Stimulated activated memory B cell treated with anti-CD40 and anti-IgM and Interleukin-4, amounts not matched to agents 10 μg/mL and 1 μg/mL and 100 μg/mL, for 72 hours (primary cell): ENCODE measurements around the gene CHPF.

Experiments
- ATAC-seq: fragments of 150-1000 bp; cut with Tn5 transposase; 2 replicates; pipeline ENCODE4 v1.10.0; 2021
- H3K27ac Mint-ChIP-seq: one replicate; pipeline ENCODE4 v1.8.0; 2022; ENCODE audit warnings: mild to moderate bottlenecking, mixed read lengths
- H3K27me3 Mint-ChIP-seq: one replicate; pipeline ENCODE4 v1.8.0; 2022; ENCODE audit warnings: mixed read lengths
- H3K36me3 Mint-ChIP-seq: one replicate; pipeline ENCODE4 v1.8.0; 2022; ENCODE audit warnings: mixed read lengths
- H3K4me1 Mint-ChIP-seq: one replicate; pipeline ENCODE4 v1.8.0; 2022; ENCODE audit warnings: mixed read lengths
- H3K4me3 Mint-ChIP-seq: one replicate; pipeline ENCODE4 v1.8.0; 2022; ENCODE audit warnings: mild to moderate bottlenecking, moderate library complexity, mixed read lengths
- H3K9me3 Mint-ChIP-seq: one replicate; pipeline ENCODE4 v1.8.0; 2022; ENCODE audit warnings: mixed read lengths

CHPF gene

DNA sequence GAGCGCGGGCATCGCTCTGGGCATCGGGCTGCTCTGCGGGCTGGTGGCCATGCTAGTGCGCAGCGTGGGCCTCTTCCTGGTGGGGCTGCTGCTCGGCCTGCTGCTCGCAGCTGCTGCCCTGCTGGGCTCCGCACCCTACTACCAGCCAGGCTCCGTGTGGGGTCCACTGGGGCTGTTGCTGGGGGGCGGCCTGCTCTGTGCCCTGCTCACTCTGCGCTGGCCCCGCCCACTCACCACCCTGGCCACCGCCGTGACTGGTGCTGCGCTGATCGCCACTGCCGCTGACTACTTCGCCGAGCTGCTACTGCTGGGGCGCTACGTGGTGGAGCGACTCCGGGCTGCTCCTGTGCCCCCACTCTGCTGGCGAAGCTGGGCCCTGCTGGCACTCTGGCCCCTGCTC lies 4.0 kb upstream of the CHPF start:
- Mint-ChIP-seq H3K9me3 (no peaks in the 10 kb centered on the region), H3K27ac (no peak overlapping the region), H3K36me3 (no peaks in the 10 kb centered on the region), H3K4me3 (no peak overlapping the region), H3K27me3 (peaks cover 83% of the 10 kb centered on the region), H3K4me1 (peaks cover 27% of the 10 kb centered on the region)
- ATAC-seq, result no peak

DNA sequence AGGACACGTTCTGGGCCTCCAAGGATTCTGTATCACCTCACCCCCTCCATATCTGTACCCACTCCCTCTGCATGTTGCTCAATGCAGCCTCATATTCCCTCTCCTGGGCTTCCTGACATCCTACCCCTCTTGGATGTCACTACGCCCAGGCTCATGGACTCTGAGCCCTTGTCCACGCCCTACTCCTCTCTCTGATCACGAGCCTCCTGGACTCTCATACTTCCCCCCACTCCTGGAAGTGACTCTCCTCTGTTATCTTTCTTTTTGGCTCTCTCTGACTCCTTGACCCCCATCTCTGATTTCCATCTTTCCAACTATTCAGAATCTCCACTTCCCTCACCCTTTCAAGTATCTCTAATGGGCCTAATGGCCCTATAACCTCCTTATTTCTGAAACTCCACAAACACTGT lies 2.3 kb upstream of the CHPF start:
- Mint-ChIP-seq H3K27me3 (peaks cover 75% of the 10 kb centered on the region), H3K27ac (no peak overlapping the region), H3K4me3 (no peak overlapping the region), H3K4me1 (peaks cover 24% of the 10 kb centered on the region), H3K36me3 (no peaks in the 10 kb centered on the region), H3K9me3 (no peaks in the 10 kb centered on the region)
- no peak for ATAC-seq

DNA sequence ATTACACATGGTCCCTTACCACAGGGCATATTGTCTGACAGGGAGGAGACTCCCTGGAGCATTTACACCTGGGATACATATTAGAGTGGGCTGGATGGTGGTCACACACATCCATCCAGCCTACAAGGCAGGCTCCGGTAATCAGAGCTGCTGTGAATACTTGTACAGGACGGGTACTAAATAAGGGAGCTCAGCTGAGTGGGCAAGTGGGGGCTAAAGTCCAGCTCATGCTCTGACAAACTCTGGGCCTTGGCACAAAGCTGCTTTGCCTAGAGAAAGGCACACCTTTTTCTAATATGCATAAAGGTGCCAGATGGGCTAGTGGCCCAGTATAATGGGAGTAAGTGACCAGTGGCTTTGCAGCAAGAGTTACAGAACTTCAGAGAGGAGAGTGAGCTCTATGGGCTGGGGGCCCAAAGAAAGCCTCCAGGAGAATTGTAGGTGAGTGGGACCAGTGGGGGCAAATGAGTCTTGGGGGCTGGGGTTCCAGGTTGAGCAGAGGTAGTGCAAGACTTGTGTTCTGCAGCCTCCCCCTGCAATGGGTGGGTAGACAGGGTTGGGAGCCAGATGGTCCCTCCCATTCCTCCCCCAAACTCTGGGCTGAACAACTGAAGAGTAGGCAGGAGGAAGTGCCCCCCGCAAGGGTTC lies 1.8 kb upstream of the CHPF start:
- no peak overlapping the region for H3K4me3 Mint-ChIP-seq

DNA sequence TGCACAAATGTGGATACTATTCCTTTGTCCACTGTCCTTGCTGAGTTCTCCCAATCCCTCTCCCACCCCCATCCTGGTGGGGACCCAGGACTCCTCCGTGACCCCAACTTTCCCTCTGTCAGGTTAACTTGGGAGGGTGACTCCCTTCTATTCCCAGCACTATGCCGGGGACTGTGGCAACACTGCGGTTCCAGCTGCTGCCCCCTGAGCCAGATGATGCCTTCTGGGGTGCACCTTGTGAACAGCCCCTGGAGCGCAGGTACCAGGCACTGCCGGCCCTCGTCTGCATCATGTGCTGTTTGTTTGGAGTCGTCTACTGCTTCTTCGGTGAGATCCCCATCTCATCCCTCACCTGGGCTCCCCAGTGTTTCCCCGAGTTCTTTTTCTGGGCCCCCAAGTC lies 958 bp upstream of the CHPF start:
- H3K4me3 Mint-ChIP-seq, result peak overlapping the region; percentile 79
- H3K4me1 Mint-ChIP-seq, result peaks cover 20% of the 10 kb centered on the region
- peaks cover 6% of the 10 kb centered on the region for H3K36me3 Mint-ChIP-seq
- H3K27me3 Mint-ChIP-seq, result peaks cover 76% of the 10 kb centered on the region
- no peaks in the 10 kb centered on the region for H3K9me3 Mint-ChIP-seq
- no peak overlapping the region for H3K27ac Mint-ChIP-seq
- ATAC-seq, result no peak

More for the DNA sequence above, 1.8 kb upstream of the CHPF start:
- H3K4me1 Mint-ChIP-seq, result peaks cover 20% of the 10 kb centered on the region
- H3K27ac Mint-ChIP-seq, result no peak overlapping the region
- H3K9me3 Mint-ChIP-seq, result no peaks in the 10 kb centered on the region
- ATAC-seq, result no peak
- H3K36me3 Mint-ChIP-seq, result no peaks in the 10 kb centered on the region
- H3K27me3 Mint-ChIP-seq, result peaks cover 75% of the 10 kb centered on the region

DNA sequence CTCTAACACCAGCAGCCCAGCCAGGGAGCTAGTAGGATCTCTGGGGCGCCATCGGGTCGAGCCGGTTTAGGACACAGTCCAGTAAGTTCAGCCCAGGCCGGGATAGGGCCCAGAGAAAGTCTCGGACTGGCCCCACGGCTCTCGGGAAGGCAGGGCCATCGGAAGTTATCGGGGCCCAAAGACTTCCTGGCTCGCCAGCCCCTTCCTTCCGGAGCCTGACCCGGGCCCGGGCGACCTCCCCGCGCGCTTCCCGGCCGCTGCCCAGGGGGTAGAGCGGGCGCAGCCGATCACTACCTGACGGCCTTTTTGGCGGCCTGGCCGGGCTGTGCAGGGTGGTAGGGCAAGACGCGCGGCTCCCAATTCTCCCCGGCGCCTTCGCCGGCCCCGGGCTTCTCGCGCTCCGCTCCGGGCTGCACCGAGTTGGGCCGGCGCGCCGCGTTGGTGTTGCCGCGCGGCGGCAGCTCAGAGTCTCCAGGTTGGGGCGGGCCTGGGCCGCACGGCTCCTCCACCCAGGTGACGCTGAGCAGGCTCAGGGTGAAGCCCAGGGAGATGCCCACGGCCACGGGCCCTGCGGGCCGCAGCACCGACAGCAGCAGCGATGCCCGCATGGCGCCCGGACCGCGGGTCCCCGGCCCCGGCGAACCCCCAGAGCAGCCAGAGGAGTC lies 546 bp downstream of the CHPF start:
- Mint-ChIP-seq H3K4me1 (peaks cover 20% of the 10 kb centered on the region), H3K9me3 (no peaks in the 10 kb centered on the region), H3K36me3 (peaks cover 14% of the 10 kb centered on the region), H3K27me3 (peaks cover 76% of the 10 kb centered on the region), H3K4me3 (peak overlapping the region; percentile 77), H3K27ac (no peak overlapping the region)
- peak; percentile 62 for ATAC-seq

DNA sequence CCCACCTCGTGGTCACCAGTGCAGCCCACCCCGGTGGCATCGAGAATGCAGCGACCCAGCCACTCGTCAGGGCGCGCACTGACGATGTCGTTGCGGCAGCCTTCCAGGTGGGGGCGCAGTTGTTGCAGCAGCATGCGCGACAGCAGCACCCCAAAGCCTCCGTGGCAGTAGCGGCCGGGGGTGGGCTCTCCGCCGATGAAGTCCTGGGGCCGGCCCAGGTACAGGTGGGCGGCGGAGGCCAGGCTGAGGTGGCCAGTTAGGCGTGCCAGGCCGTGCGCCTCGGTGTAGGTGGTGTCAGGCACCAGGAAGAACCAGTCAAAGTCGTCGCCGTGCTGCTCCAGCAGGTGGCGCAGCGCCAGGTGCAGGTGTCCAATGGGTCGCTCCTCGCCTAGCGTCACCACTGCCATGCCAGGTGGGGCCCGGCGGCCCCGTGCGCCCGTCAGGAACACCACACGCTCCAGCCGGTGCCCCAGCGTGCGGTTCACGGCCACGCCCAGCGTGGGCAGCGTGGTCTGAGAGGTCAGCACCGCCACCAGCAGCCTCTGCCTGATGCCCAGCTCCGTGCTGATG lies 1.9 kb downstream of the CHPF start:
- Mint-ChIP-seq H3K27ac (no peak overlapping the region), H3K27me3 (peaks cover 76% of the 10 kb centered on the region), H3K4me3 (peak overlapping the region; percentile 33), H3K4me1 (peaks cover 20% of the 10 kb centered on the region), H3K9me3 (no peaks in the 10 kb centered on the region), H3K36me3 (peaks cover 14% of the 10 kb centered on the region)
- ATAC-seq, result peak; percentile 72

DNA sequence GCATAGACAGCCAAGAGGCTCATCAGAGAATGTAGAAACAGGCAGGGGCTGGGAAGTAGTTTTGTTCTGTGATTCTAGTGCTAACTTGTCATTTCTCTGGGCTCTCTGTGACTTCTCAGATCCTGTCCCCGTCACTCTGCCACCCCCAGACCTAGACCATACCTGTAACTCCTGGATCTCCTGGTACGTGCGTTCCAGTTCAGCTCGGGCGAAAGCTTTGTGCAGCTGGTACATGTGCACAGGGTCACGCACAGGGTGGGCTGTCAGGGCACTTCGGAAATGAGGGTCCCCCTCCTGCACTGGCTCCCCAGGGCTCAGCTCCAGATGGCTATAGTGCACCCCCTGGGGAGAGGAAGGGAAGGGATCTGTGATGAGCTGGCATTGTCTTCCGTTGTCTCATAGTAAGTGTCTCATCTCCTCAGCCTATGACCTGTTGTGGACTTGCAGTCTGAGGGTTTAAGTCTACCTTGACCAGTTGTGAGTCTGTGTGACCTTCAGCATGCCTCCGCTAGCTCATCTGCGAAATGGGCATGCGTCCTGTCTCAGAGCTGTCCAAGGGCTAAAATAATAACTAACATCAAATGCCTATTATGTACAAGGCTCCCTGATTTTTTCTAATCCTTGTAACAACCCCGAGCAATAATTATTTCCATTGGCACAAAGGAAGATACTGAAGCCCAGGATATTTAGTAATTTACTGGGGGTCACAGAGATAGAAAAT lies 2.7 kb downstream of the CHPF start:
- Mint-ChIP-seq H3K4me1 (peaks cover 20% of the 10 kb centered on the region), H3K4me3 (no peak overlapping the region), H3K27ac (no peak overlapping the region), H3K27me3 (peaks cover 76% of the 10 kb centered on the region), H3K36me3 (peaks cover 14% of the 10 kb centered on the region), H3K9me3 (no peaks in the 10 kb centered on the region)
- ATAC-seq, result no peak

DNA sequence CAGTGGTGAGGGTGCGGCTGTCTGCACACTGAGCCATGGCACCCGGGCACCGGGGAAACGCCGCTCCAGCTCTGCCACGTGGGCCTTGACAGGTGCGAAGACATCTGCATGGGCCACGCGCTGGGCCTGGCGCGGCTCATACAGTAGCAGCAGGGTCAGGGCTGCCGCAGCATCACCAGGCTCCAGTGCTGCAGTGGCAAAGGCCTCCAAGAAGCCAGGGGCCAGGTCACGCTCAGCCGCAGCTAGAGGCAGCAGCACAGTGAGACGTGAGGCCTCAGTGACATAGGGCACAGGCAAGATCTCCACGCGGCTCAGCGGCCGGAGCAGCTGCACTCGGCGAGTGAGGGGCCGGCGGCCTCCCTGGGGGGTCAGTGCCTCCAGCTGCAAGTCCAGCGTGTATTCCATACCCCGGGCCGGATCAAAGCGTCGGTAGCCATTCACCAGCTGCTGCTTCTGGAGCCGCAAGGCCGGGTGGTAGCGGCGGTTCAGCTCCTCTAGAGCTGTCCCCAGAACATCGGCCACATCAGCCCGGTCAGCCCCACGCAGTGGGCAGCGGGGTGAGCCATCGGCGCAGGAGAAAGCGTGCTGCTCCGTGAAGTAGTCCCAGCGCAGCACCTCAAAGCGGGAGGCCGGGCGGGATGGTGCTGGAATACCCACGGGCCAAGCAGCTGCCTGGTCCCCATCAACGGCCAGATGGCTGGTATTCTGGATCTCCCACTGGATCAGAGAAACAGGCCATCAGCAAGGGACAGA lies 3.5 kb downstream of the CHPF start:
- no peaks in the 10 kb centered on the region for H3K9me3 Mint-ChIP-seq
- no peak for ATAC-seq
- peaks cover 76% of the 10 kb centered on the region for H3K27me3 Mint-ChIP-seq
- peaks cover 20% of the 10 kb centered on the region for H3K4me1 Mint-ChIP-seq
- H3K4me3 Mint-ChIP-seq, result no peak overlapping the region
- peaks cover 14% of the 10 kb centered on the region for H3K36me3 Mint-ChIP-seq
- H3K27ac Mint-ChIP-seq, result no peak overlapping the region

DNA sequence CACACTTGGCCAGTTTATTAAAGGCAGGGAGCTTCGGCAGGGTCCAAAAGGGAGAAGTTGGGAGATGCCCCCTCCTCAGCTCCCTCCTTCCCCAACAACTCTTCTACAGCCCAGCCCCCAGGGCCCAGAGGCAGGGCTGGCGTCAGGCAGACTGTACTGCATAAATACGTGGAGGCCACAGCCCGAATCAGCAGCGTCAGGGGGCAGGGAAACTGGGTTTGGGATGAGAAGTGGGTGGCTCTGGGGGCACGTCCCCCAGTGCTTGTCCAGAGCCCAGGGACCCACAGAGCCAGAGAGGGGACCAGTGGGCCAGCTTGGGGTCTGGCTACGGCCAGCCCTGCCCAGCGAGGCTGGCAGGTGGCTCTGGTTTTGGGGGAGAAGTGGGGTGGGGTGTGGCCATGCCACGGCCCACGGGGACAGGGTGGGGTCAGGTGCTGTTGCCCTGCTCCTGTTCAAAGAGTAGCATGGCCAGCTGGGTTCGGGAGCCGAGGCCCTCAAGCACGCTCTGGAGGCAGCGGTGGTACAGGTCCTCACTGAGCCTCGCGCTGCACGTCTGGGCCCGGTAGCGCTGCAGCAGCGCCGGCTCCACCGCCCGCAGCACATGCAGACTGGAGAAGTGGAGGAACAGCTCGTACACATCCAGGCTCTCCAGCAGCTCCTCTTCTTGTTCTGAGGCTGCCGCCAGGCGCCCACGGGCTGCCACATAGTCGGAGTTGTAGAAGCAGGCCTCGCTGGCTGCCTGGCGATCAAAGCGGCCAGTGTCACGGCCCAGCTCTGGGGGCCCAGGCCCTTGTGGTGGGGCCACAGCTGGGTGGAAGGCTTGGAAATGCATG lies 4.4 kb downstream of the CHPF start:
- H3K4me1 Mint-ChIP-seq, result peaks cover 14% of the 10 kb centered on the region
- no peak overlapping the region for H3K27ac Mint-ChIP-seq
- peaks cover 70% of the 10 kb centered on the region for H3K27me3 Mint-ChIP-seq
- peaks cover 14% of the 10 kb centered on the region for H3K36me3 Mint-ChIP-seq
- H3K4me3 Mint-ChIP-seq, result no peak overlapping the region
- H3K9me3 Mint-ChIP-seq, result no peaks in the 10 kb centered on the region
- ATAC-seq, result no peak

DNA sequence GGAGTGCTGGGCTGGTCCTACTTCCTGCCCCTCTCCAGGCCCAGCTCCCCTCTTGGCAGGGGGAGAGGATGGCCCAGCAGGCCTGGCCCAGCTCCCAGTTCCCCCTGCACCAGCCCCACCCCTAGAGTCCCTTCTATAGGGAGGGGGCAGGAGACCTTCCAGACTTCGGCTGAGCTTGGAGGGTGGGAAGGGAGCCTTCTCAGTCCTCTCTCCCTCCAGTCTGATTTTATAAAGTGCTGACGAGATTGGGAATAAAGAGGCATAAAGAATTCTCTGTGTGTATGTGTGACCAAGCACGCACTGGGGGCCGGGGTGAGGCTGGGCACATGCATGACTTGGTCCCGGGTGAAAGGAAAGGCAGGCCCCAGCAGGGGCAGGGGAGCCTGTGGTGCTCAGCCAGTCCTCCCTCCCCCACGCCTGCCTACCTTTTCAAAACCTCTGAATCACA lies 5.1 kb downstream of the CHPF start:
- Mint-ChIP-seq H3K4me1 (peaks cover 12% of the 10 kb centered on the region), H3K27me3 (peaks cover 71% of the 10 kb centered on the region), H3K4me3 (no peak overlapping the region), H3K27ac (no peak overlapping the region), H3K9me3 (no peaks in the 10 kb centered on the region), H3K36me3 (peaks cover 14% of the 10 kb centered on the region)
- no peak for ATAC-seq

DNA sequence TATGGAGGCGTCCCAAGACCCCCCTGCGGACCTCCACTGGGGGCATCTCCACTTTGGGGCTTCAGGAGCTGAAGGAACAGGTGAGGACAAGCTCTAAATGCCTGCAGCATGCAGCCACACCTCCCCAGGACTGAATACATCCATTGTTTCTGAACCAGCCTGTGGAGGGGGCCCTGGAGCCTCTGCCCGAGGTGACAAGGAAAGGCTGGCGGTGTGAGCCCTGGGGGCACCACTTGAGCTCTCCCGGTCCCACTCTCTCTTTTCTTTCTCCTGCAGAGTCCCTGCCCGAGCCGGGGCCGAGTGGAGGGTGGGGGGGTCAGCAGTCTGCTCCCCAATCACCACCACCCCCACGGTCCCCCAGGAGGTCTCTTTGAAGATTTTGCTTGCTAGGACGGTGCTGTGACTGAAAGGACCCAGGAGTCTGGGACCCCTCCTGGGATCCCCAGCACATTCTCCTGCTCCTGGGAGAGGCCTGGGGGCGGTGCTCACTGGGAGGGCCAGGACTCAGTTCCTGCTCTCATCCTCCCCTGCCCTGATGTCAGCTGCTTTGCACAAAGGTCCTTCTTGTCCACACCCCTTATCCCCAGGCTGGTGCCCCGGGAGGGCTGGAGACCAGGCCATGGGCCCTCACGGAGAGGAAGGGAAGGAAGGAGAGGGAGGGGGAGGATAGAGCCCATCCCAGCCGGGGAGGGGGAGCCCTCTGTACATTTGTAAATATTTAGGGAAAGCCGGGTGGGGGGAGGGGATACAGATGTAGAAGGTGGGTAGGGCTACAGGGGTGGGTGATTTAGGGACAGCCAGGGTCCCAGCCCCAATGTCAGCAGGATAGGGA lies 5.7 kb downstream of the CHPF start:
- Mint-ChIP-seq H3K27ac (no peak overlapping the region), H3K36me3 (peaks cover 14% of the 10 kb centered on the region)

DNA sequence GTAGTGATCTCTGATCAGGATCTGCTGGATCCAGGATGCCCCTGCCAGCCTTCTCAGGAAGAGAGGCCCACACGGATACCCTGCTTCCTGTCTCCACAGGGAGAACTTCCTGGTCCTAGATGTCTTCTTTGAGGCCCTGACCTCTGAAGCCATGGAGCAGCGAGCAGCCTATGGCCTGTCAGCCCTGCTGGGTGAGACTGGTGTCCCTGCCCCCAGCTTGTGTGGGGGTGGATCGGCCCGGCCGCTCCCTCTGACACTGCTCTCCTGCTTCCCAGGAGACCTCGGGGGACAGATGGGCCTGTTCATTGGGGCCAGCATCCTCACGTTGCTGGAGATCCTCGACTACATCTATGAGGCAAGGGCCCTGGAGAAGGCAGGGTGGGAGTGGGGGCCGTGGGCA lies 6.6 kb downstream of the CHPF start:
- H3K36me3 Mint-ChIP-seq, result peaks cover 14% of the 10 kb centered on the region
- ATAC-seq, result no peak
- peaks cover 87% of the 10 kb centered on the region for H3K27me3 Mint-ChIP-seq
- no peaks in the 10 kb centered on the region for H3K9me3 Mint-ChIP-seq
- H3K4me3 Mint-ChIP-seq, result no peak overlapping the region
- H3K4me1 Mint-ChIP-seq, result peaks cover 5% of the 10 kb centered on the region
- no peak overlapping the region for H3K27ac Mint-ChIP-seq

More for the DNA sequence above, 5.7 kb downstream of the CHPF start:
- peaks cover 78% of the 10 kb centered on the region for H3K27me3 Mint-ChIP-seq
- no peak overlapping the region for H3K4me3 Mint-ChIP-seq
- no peaks in the 10 kb centered on the region for H3K9me3 Mint-ChIP-seq
- H3K4me1 Mint-ChIP-seq, result peaks cover 11% of the 10 kb centered on the region
- no peak for ATAC-seq

DNA sequence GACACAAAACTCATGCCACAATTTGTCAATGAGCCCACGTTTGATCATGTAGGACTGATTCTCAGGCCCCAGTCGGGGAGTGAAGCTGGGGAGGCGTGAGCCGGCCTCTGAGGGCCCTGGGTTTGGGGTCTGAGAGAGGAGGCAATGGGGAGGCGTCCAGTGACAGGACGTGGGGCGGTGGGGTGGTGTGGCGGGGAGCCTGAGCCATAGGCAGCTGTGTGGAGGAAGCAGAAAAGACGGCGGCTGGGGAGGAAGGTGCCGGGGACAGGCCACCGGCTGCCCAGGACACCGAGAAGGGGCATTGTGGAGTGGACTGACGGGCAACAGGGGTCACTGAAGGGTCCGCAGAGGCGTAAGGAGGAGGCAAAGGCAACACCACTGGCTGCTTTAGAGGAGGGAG lies 7.2 kb downstream of the CHPF start:
- Mint-ChIP-seq H3K4me1 (peaks cover 4% of the 10 kb centered on the region), H3K27ac (no peak overlapping the region), H3K4me3 (no peak overlapping the region), H3K36me3 (peaks cover 14% of the 10 kb centered on the region), H3K27me3 (peaks cover 92% of the 10 kb centered on the region), H3K9me3 (no peaks in the 10 kb centered on the region)
- ATAC-seq, result no peak
